Measurements from ENCODE around the gene MYH7B. TPM values are rescaled to one million over a fixed set of nuclear protein-coding genes. Genes with fewer than 3 reads are reported as not detected.

MYH7B gene
- total and polyA plus RNA-seq, 2 donors (not counting 3 experiments of a cell fraction or from before 2014, with no cell fraction given) = 0.03 TPM; not detected in 1

DNA sequence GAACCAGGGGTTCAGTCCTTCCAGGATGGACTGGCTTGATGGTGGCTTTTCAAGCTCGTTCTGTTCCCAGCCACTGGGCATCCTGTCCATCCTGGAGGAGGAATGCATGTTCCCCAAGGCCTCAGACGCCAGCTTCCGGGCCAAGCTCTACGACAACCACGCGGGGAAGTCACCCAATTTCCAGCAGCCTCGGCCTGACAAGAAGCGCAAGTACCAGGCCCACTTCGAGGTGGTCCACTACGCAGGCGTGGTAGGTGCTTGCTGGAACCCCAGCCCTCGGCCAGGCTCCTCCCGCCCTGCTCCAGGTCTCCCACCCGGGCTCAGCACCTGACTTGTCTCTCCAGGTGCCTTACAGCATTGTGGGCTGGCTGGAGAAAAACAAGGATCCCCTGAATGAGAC lies 34.0 kb downstream of the MYH7B start:
- BruUV-seq (replicated peaks) = no TSS peak
- H3K9me1 ChIP-seq (replicated peaks; ENCODE audit: control insufficient read depth, extremely low read depth, insufficient read depth, low read length) = no peaks in the 10 kb centered on the region

More for the DNA sequence above, 34.0 kb downstream of the MYH7B start:
- intact Hi-C loops (cut with micrococcal nuclease) = no loop called here
- Histone ChIP-seq H3K4me3 (replicated peaks in 1 of 3; ENCODE audit: insufficient read depth in 1 of 3, low read depth in 1 of 3, low read length in 3 of 3) (no peak overlapping the region), H3K4me1 (ENCODE audit: control insufficient read depth, extremely low read depth, insufficient read depth, low read length) (no peaks in the 10 kb centered on the region), H4K20me1 (replicated peaks; ENCODE audit: control insufficient read depth, extremely low read depth, insufficient read depth, low read length) (no peaks in the 10 kb centered on the region), H3K4me2 (ENCODE audit: insufficient read depth, low read length) (no peak overlapping the region), H3K9ac (replicated peaks; ENCODE audit: extremely low read depth, insufficient read depth, low read length) (no peak overlapping the region), H3K27me3 (ENCODE audit: control insufficient read depth in 2 of 2, insufficient read depth in 2 of 2, low read length in 2 of 2) (no peaks in the 10 kb centered on the region), H3K79me2 (ENCODE audit: control insufficient read depth, insufficient read depth, low read length) (no peaks in the 10 kb centered on the region), H3K36me3 (ENCODE audit: control insufficient read depth in 2 of 2, extremely low read depth in 1 of 2, insufficient read depth in 2 of 2, low read length in 2 of 2) (peaks cover 0 to 1% of the 10 kb centered on the region in 2 experiments), H3K9me3 (replicated peaks; ENCODE audit: control insufficient read depth, insufficient read depth, low read length) (no peaks in the 10 kb centered on the region), H3K27ac (ENCODE audit: insufficient read depth, low read depth, low read length) (no peak overlapping the region), H2AFZ (ENCODE audit: low read depth, low read length) (no peak overlapping the region)
- TF ChIP-seq, protein P1, sequence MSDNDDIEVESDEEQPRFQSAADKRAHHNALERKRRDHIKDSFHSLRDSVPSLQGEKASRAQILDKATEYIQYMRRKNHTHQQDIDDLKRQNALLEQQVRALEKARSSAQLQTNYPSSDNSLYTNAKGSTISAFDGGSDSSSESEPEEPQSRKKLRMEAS (IDR thresholded peaks at IDR 0.05; ENCODE audit: insufficient read depth, insufficient read length) = no peak
- no peak for TF ChIP-seq FOS (IDR thresholded peaks at IDR 0.05; ENCODE audit: borderline replicate concordance, insufficient read depth, low read length)
- TF ChIP-seq GATA2 (IDR thresholded peaks at IDR 0.05; ENCODE audit: insufficient read depth, insufficient read length, low read depth, low read length) = no peak
- TF ChIP-seq EZH2 (IDR thresholded peaks at IDR 0.05; ENCODE audit: borderline replicate concordance, low read depth, low read length, severe bottlenecking) = no peak
- no peak for TF ChIP-seq JUN (IDR thresholded peaks at IDR 0.05; ENCODE audit: borderline replicate concordance, insufficient read depth, insufficient read length, low read depth)
- TF ChIP-seq, protein P2, sequence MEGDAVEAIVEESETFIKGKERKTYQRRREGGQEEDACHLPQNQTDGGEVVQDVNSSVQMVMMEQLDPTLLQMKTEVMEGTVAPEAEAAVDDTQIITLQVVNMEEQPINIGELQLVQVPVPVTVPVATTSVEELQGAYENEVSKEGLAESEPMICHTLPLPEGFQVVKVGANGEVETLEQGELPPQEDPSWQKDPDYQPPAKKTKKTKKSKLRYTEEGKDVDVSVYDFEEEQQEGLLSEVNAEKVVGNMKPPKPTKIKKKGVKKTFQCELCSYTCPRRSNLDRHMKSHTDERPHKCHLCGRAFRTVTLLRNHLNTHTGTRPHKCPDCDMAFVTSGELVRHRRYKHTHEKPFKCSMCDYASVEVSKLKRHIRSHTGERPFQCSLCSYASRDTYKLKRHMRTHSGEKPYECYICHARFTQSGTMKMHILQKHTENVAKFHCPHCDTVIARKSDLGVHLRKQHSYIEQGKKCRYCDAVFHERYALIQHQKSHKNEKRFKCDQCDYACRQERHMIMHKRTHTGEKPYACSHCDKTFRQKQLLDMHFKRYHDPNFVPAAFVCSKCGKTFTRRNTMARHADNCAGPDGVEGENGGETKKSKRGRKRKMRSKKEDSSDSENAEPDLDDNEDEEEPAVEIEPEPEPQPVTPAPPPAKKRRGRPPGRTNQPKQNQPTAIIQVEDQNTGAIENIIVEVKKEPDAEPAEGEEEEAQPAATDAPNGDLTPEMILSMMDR (IDR thresholded peaks at IDR 0.05; ENCODE audit: extremely low read depth in 1 of 2, insufficient read depth in 1 of 2, low read depth in 1 of 2, low read length in 2 of 2) = no peak
- TF ChIP-seq POLR2A (IDR thresholded peaks at IDR 0.05; ENCODE audit: low read depth, low read length) = no peak
- TF ChIP-seq POLR2AphosphoS5 (IDR thresholded peaks at IDR 0.05; ENCODE audit: insufficient read depth, low read depth, low read length) = no peak
- FAIRE-seq (no peak), DNase-seq (ENCODE audit: low read depth, low spot score) (no peak)
- ChIA-PET POLR2A (no interaction called here), CTCF (interaction anchor here (1.2 to 5.7 kb wide), 2 partner anchors 19 to 115 kb away, joined by 3 to 71 read pairs; partner anchors contain the start of genes ACSS2 and GGT7)
- dilution Hi-C loops (cut with MboI; ENCODE audit: extremely low pct_ligation_motif_present, low sequenced_read_pairs) = no loop called here
